T47D (cell line): ENCODE measurements around the gene FARP1.
"Not testable (repeated sequence)": the region's sequence is repeated elsewhere in the genome, so short reads cannot be mapped to it uniquely, and the experiment has no call there.

ENCODE experiments used
- DNase-seq, 2 experiments: peaks; one replicate each; pipeline versions ENCODE4 v3.0.0 to v3.0.0-alpha.2; 2011 to 2012; ENCODE audit warnings: low read depth in 1 of 2, low spot score in 1 of 2
- JUND ChIP-seq: IDR thresholded peaks from 2 replicates; pipeline ENCODE4 v1.6.1; 2012; ENCODE audit warnings: low read depth
- in situ Hi-C: cut with HindIII; loops from 2 replicates; pipeline ENCODE4 v1.10.0; 2016; ENCODE audit warnings: low sequenced_read_pairs, low pct_unique_long_range_greater_than_20kb

FARP1 gene

GRCh38 chr13:98260357-98261164 lies 117.7 kb downstream of the FARP1 start:
- in situ Hi-C loops: no loop called here
- no peak for TF ChIP-seq JUND
- no peak for DNase-seq

DNA sequence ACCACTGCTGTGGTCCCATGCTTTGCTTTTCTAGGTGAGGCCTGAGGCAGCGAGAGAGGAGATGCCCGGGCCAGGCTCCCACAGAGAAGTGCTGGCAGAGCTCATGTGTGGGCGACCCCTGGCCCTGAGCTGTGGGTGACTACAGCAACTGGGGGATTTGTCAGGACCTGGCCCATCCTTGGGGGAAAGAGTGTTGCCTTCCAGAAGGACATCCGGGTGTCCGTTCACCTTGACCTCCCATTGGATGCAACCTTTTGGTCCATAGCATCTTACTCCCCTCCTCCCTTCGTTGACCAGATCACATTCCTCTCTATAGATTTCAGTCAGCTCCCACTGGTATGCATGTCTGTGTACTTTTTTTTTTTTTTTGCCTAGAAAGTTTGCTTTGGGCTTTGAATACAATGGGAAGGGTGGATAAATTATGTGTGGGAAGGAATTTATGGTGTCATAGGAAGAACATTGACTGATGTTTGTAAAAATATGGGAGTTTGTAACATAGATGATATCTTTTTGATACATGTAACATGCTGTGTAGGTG lies 118.3 kb downstream of the FARP1 start:
- DNase-seq: peak in 1 of 2 experiments; percentile 24
- TF ChIP-seq JUND: no peak
- in situ Hi-C loops: no loop called here

GRCh38 chr13:98262292-98262691 lies 119.4 kb downstream of the FARP1 start:
- TF ChIP-seq JUND: no peak
- peak in 1 of 2 experiments; percentile 40 for DNase-seq
- in situ Hi-C loops: no loop called here

DNA sequence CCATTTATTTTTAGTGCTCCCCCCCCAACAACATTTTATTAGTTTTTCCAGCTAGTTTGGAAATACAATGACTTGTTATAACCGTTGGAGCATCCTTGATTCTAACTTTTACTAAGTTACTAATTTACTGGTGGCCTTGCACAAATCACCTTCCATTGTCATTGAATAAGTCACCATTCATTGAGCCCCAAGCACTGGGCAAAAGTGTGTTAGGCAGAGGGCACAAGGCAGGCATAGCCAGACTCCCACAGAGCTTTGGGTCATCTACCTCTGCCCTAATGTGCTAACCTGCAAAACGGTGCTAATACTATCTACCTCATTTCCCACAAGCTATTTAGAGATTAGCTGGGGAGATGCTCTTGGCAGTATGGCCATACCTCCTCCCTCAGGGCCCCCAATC lies 120.9 kb downstream of the FARP1 start:
- in situ Hi-C loops: no loop called here
- TF ChIP-seq JUND: no peak
- no peak for DNase-seq

DNA sequence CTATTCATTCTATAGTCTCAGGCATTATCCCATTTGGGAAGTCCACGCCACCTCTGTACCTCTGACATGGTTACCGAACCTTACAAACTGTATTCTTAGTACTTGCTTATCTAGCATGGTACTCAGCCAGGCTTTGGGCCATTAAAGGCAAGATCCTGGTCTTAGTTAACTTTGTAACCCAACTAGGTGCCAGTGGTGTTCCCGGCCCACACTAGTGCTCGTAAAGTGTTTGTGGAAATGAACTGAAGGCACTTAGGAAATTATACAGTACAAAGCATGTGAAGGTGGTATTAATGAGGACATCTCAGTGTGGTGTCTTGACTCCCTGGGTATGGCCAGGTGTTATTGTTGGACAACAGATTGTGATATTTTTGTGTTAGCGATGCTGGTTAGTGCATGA lies 122.0 kb downstream of the FARP1 start:
- TF ChIP-seq JUND: no peak
- in situ Hi-C loops: no loop called here
- no peak for DNase-seq

DNA sequence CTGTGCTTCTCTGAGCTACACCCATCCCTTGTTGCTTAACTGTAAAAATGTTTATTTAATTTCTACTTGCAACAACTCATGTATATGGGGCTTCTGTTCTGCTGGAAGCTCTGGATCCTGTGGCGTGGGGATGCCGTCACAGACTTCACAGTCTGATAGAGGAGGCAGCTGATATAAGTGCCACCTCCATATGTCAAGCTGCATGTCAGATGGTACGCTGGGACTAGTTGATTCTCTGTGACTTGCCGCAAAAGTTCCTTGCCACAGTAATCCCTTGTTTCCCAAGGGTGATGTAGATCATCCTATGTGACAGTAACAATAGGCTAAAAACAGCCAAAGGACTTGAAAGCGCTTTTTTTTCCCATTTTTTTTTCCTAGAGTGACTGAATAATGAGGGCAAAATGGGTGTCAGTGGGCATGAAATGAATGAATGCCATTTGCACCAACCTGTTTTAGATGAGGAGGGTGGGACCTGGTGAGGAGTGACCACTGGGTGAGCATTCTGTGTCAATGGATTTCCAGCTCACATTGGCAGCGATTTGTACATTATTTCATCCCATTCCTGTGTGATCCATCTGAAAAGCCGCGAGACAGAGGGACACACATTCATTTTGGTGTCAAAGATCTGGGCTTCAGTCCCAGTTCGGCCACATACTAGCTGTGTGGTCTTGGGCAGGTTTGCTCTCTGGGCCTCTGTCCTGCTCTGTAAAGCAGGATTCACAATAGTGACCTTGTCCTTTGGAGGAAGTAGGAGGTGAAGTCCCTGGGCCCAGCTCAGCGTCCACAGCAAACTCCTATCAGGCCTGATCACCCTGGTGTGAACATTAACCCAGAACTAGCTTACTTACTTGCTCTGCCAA lies 123.0 kb downstream of the FARP1 start:
- no peak for DNase-seq
- no peak for TF ChIP-seq JUND
- in situ Hi-C loops: no loop called here

- in situ Hi-C loops: no loop called here
- DNase-seq: peak in 1 of 2 experiments; percentile 52
- TF ChIP-seq JUND: no peak
Observed at GRCh38 chr13:98267080-98267912, 124.4 kb downstream of the FARP1 start.

GRCh38 chr13:98269386-98269785 lies 126.5 kb downstream of the FARP1 start:
- no peak for DNase-seq
- in situ Hi-C loops: no loop called here
- TF ChIP-seq JUND: no peak

DNA sequence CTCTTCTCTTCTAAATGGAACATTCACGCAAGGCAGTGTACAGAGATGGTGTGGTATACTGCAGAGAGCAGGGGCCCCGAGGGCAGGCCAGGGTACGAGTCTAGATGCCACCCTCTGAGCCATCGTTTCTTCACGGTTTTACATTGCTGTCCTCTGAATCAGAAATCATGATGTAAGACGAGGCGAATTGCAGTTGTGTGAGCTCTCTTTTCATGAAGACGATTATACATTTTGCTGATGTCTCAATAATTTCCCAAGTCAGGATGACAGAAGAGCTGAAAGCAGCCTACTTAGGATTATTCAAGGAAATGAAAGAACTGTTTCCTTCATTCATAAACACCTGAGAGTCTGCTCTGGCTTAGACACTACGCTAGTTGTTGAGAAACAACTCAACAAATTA lies 127.9 kb downstream of the FARP1 start:
- in situ Hi-C loops: no loop called here
- DNase-seq: no peak
- no peak for TF ChIP-seq JUND

GRCh38 chr13:98271646-98272045 lies 128.8 kb downstream of the FARP1 start:
- in situ Hi-C loops, DNase-seq: not testable (repeated sequence)

DNA sequence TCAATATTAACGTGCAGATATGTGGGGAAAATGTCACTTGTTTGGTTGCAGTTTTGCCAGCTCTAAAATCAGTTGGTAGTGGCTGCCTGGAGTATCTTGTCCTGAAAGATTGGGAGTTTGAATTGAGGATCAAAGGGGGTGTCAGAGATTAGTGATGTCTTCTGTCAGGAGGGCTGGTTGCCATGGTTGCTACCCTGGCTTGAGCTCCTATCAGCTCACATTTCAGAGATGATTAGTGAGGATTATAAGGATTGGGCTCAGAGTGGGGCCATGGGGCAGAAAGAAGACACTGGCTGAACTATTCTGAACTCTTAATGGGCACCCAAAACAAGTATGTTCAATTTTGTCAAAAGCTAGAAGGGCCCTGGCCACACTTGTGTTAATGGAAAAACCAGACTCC lies 129.7 kb downstream of the FARP1 start:
- DNase-seq: no peak
- TF ChIP-seq JUND: no peak
- in situ Hi-C loops: no loop called here
